ENCODE data around the gene TBC1D4.

DNA sequence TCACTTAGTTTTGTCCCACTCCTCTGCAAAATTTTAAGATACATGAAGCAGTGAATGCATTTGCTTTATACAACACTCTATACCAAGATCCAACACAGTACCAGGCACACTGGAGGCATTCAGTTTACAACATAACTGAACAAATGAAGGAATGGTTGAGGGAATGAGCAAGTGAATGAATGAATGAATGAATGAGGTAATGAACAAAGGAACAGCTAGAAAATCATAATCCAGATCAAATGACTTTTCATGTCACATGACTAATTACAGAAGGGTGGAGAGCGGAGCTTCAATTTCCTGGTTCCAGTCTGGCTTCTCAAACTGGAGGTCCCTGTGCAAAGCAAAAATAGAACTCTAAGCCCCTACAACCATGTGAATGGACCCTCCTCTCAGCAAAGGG lies 16.7 kb downstream of the TBC1D4 start:
- TF ChIP-seq, protein P1, sequence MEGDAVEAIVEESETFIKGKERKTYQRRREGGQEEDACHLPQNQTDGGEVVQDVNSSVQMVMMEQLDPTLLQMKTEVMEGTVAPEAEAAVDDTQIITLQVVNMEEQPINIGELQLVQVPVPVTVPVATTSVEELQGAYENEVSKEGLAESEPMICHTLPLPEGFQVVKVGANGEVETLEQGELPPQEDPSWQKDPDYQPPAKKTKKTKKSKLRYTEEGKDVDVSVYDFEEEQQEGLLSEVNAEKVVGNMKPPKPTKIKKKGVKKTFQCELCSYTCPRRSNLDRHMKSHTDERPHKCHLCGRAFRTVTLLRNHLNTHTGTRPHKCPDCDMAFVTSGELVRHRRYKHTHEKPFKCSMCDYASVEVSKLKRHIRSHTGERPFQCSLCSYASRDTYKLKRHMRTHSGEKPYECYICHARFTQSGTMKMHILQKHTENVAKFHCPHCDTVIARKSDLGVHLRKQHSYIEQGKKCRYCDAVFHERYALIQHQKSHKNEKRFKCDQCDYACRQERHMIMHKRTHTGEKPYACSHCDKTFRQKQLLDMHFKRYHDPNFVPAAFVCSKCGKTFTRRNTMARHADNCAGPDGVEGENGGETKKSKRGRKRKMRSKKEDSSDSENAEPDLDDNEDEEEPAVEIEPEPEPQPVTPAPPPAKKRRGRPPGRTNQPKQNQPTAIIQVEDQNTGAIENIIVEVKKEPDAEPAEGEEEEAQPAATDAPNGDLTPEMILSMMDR (conservative IDR thresholded peaks at IDR 0.05; ENCODE audit: low read depth, low read length), result no peak
- no peak for TF ChIP-seq EZH2phosphoT487 (IDR thresholded peaks at IDR 0.05; ENCODE audit: borderline replicate concordance, low read length)
